Measurements from ENCODE around the gene TRIM62.

The TRIM62 gene

GRCh38 chr1:33151116-33151515 is 30.7 kb downstream of the TRIM62 start:
- no peak for TF ChIP-seq RARB (CRISPR knock-in tag; IDR thresholded peaks at IDR 0.05)
- TF ChIP-seq PPARA (CRISPR knock-in tag; IDR thresholded peaks at IDR 0.05; ENCODE audit: borderline replicate concordance): no peak
- TF ChIP-seq ZNF565 (CRISPR knock-in tag; conservative IDR thresholded peaks at IDR 0.05; ENCODE audit: low read depth): no peak
- TF ChIP-seq ESRRG (CRISPR knock-in tag; IDR thresholded peaks at IDR 0.05): no peak
- no peak for TF ChIP-seq SNAI2 (CRISPR knock-in tag; IDR thresholded peaks at IDR 0.05)
- no peak for TF ChIP-seq ISL1 (CRISPR knock-in tag; IDR thresholded peaks at IDR 0.05)
- TF ChIP-seq TOX (CRISPR knock-in tag; IDR thresholded peaks at IDR 0.05; ENCODE audit: borderline replicate concordance): no peak
- TF ChIP-seq PATZ1 (CRISPR knock-in tag; IDR thresholded peaks at IDR 0.05; ENCODE audit: borderline replicate concordance): no peak
- ATAC-seq: no peak

DNA sequence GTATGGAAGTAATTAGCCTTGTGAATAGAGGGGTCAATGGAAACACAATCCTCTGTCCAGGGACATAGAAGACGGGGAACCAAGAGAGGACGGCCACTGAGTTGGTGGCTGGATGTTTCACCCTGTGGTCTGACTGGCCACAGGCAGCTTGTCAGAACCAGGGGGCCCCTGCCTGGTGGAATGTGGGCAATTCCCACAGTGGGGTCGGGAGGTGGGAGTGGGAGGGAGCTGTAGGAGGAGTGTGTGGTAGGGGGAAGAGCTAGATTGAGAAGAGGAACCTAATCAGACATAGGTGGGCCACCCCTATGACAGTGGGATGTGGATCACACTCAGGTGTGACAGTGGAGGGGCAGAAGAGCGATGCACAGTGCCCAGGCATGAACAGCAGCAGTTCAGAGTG is 31.3 kb downstream of the TRIM62 start:
- no peak for TF ChIP-seq ZFP30 (CRISPR knock-in tag; IDR thresholded peaks at IDR 0.05)
- no peak for TF ChIP-seq GLIS3 (CRISPR knock-in tag; IDR thresholded peaks at IDR 0.05)
- no peak for TF ChIP-seq ZC3H10 (CRISPR knock-in tag; IDR thresholded peaks at IDR 0.05)
- TF ChIP-seq, protein P1, sequence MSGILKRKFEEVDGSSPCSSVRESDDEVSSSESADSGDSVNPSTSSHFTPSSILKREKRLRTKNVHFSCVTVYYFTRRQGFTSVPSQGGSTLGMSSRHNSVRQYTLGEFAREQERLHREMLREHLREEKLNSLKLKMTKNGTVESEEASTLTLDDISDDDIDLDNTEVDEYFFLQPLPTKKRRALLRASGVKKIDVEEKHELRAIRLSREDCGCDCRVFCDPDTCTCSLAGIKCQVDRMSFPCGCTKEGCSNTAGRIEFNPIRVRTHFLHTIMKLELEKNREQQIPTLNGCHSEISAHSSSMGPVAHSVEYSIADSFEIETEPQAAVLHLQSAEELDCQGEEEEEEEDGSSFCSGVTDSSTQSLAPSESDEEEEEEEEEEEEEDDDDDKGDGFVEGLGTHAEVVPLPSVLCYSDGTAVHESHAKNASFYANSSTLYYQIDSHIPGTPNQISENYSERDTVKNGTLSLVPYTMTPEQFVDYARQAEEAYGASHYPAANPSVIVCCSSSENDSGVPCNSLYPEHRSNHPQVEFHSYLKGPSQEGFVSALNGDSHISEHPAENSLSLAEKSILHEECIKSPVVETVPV (CRISPR knock-in tag; IDR thresholded peaks at IDR 0.05): no peak
- TF ChIP-seq RARB (CRISPR knock-in tag; IDR thresholded peaks at IDR 0.05): no peak
- no peak for TF ChIP-seq CSDC2 (CRISPR knock-in tag; IDR thresholded peaks at IDR 0.05)
- no peak for TF ChIP-seq SNAI2 (CRISPR knock-in tag; IDR thresholded peaks at IDR 0.05)
- no peak for TF ChIP-seq ARNTL (CRISPR knock-in tag; IDR thresholded peaks at IDR 0.05; ENCODE audit: borderline replicate concordance, low read depth)
- no peak for TF ChIP-seq TOX (CRISPR knock-in tag; IDR thresholded peaks at IDR 0.05; ENCODE audit: borderline replicate concordance)
- no peak for TF ChIP-seq ZNF70 (CRISPR knock-in tag; IDR thresholded peaks at IDR 0.05)
- TF ChIP-seq, protein P2, sequence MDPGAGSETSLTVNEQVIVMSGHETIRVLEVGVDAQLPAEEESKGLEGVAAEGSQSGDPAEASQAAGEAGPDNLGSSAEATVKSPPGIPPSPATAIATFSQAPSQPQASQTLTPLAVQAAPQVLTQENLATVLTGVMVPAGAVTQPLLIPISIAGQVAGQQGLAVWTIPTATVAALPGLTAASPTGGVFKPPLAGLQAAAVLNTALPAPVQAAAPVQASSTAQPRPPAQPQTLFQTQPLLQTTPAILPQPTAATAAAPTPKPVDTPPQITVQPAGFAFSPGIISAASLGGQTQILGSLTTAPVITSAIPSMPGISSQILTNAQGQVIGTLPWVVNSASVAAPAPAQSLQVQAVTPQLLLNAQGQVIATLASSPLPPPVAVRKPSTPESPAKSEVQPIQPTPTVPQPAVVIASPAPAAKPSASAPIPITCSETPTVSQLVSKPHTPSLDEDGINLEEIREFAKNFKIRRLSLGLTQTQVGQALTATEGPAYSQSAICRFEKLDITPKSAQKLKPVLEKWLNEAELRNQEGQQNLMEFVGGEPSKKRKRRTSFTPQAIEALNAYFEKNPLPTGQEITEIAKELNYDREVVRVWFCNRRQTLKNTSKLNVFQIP (CRISPR knock-in tag; IDR thresholded peaks at IDR 0.05; ENCODE audit: borderline replicate concordance, low read depth): no peak
- TF ChIP-seq ISL1 (CRISPR knock-in tag; IDR thresholded peaks at IDR 0.05): no peak
- no peak for TF ChIP-seq PATZ1 (CRISPR knock-in tag; IDR thresholded peaks at IDR 0.05; ENCODE audit: borderline replicate concordance)
- TF ChIP-seq ZNF565 (CRISPR knock-in tag; conservative IDR thresholded peaks at IDR 0.05; ENCODE audit: low read depth): no peak
- no peak for TF ChIP-seq ESRRG (CRISPR knock-in tag; IDR thresholded peaks at IDR 0.05)
- TF ChIP-seq PPARA (CRISPR knock-in tag; IDR thresholded peaks at IDR 0.05; ENCODE audit: borderline replicate concordance): no peak
- no peak for TF ChIP-seq BACH2 (CRISPR knock-in tag; IDR thresholded peaks at IDR 0.05; ENCODE audit: borderline replicate concordance)
- no peak for ATAC-seq

GRCh38 chr1:33149453-33150190 is 32.2 kb downstream of the TRIM62 start:
- ATAC-seq: no peak
- TF ChIP-seq, protein P3, sequence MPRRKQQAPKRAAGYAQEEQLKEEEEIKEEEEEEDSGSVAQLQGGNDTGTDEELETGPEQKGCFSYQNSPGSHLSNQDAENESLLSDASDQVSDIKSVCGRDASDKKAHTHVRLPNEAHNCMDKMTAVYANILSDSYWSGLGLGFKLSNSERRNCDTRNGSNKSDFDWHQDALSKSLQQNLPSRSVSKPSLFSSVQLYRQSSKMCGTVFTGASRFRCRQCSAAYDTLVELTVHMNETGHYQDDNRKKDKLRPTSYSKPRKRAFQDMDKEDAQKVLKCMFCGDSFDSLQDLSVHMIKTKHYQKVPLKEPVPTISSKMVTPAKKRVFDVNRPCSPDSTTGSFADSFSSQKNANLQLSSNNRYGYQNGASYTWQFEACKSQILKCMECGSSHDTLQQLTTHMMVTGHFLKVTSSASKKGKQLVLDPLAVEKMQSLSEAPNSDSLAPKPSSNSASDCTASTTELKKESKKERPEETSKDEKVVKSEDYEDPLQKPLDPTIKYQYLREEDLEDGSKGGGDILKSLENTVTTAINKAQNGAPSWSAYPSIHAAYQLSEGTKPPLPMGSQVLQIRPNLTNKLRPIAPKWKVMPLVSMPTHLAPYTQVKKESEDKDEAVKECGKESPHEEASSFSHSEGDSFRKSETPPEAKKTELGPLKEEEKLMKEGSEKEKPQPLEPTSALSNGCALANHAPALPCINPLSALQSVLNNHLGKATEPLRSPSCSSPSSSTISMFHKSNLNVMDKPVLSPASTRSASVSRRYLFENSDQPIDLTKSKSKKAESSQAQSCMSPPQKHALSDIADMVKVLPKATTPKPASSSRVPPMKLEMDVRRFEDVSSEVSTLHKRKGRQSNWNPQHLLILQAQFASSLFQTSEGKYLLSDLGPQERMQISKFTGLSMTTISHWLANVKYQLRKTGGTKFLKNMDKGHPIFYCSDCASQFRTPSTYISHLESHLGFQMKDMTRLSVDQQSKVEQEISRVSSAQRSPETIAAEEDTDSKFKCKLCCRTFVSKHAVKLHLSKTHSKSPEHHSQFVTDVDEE (CRISPR knock-in tag; IDR thresholded peaks at IDR 0.05): no peak
- TF ChIP-seq CSDC2 (CRISPR knock-in tag; IDR thresholded peaks at IDR 0.05) (no peak), ZNF8 (CRISPR knock-in tag; IDR thresholded peaks at IDR 0.05) (no peak)
